GM15510 (cell line): ENCODE results near the gene MYL3.

Experiments used
- POLR2A ChIP-seq: IDR thresholded peaks from 3 replicates; pipeline ENCODE4 v1.6.1; 2011; ENCODE audit warnings: borderline replicate concordance; ENCODE audit not compliant: insufficient read length; ENCODE audit errors: extremely low read depth

Gene MYL3

GRCh38 chr3:46880884-46881595, 17.8 kb upstream of the MYL3 start:
- no peak for TF ChIP-seq POLR2A

- TF ChIP-seq POLR2A, result no peak
These were observed 15.7 kb upstream of the MYL3 start for GRCh38 chr3:46878781-46879436.

- TF ChIP-seq POLR2A, result no peak
These were observed 14.3 kb upstream of the MYL3 start, which contains the start of gene PTH1R for GRCh38 chr3:46877406-46878125. TSS of gene PTH1R (plus strand) at chr3:46877721. CDS start at chr3:46883560, 5,839 bp downstream.

GRCh38 chr3:46876313-46877300, 13.4 kb upstream of the MYL3 start:
- TF ChIP-seq POLR2A, result no peak

- no peak for TF ChIP-seq POLR2A
These were observed 12.3 kb upstream of the MYL3 start for GRCh38 chr3:46875560-46875959.

- TF ChIP-seq POLR2A, result no peak
These were observed 11.2 kb upstream of the MYL3 start for GRCh38 chr3:46874430-46874829.

GRCh38 chr3:46873521-46873920, 10.3 kb upstream of the MYL3 start:
- TF ChIP-seq POLR2A, result no peak

- TF ChIP-seq POLR2A, result no peak
These were observed 8.0 kb upstream of the MYL3 start for GRCh38 chr3:46871222-46871621.

GRCh38 chr3:46870651-46871050, 7.4 kb upstream of the MYL3 start:
- TF ChIP-seq POLR2A, result no peak

- no peak for TF ChIP-seq POLR2A
These were observed 6.2 kb upstream of the MYL3 start for GRCh38 chr3:46869440-46869839.

GRCh38 chr3:46868948-46869347, 5.7 kb upstream of the MYL3 start:
- no peak for TF ChIP-seq POLR2A

GRCh38 chr3:46868287-46868686, 5.0 kb upstream of the MYL3 start:
- no peak for TF ChIP-seq POLR2A

GRCh38 chr3:46867550-46867898, 4.3 kb upstream of the MYL3 start:
- no peak for TF ChIP-seq POLR2A

- TF ChIP-seq POLR2A, result no peak
These were observed 3.7 kb upstream of the MYL3 start for GRCh38 chr3:46866720-46867549.
